MCF 10A (cell line): ENCODE measurements around the gene NTN1. TPM values are rescaled to one million over a fixed set of nuclear protein-coding genes. Genes with fewer than 3 reads are reported as not detected.
"Not testable (repeated sequence)": the region's sequence is repeated elsewhere in the genome, so short reads cannot be mapped to it uniquely, and the experiment has no call there.

ENCODE experiments used
- BruUV-seq: library from RNA; stranded (reverse); fragments of 400-500 nt; replicated peaks from 2 replicates; lab custom pipeline; 2021; lab: Mats Ljungman, UMichigan
- CTCF ChIA-PET: fragments of 300-600 bp; sonication (Branson Sonifier 250); formaldehyde crosslinking; extraction: SDS; loops from one replicate; lab custom pipeline; 2021; ENCODE audit warnings: antibody characterized with exemption, inconsistent platforms; lab: Yijun Ruan, JAX
- POLR2A ChIA-PET: fragments of 300-600, 350-650 bp; sonication (Branson Sonifier 250); formaldehyde crosslinking; extraction: SDS; loops from one replicate; lab custom pipeline; 2020; ENCODE audit warnings: antibody characterized with exemption, inconsistent platforms; lab: Yijun Ruan, JAX
- DNase-seq: peaks from one replicate; pipeline ENCODE4 v3.0.0-alpha.2; 2018; ENCODE audit not compliant: unreplicated experiment
- H3K27ac Mint-ChIP-seq: one replicate; pipeline ENCODE4 v1.8.0; 2022; ENCODE audit warnings: mild to moderate bottlenecking, low read depth, mixed read lengths; ENCODE audit not compliant: unreplicated experiment
- H3K27me3 Mint-ChIP-seq: one replicate; pipeline ENCODE4 v1.8.0; 2022; ENCODE audit warnings: mixed read lengths; ENCODE audit not compliant: insufficient read depth, unreplicated experiment
- H3K36me3 Mint-ChIP-seq: one replicate; pipeline ENCODE4 v1.8.0; 2022; ENCODE audit warnings: mild to moderate bottlenecking, moderate library complexity, mixed read lengths; ENCODE audit not compliant: insufficient read depth, unreplicated experiment
- H3K4me1 Mint-ChIP-seq: one replicate; pipeline ENCODE4 v1.8.0; 2022; ENCODE audit warnings: mixed read lengths; ENCODE audit not compliant: insufficient read depth, unreplicated experiment
- H3K4me3 Mint-ChIP-seq: one replicate; pipeline ENCODE4 v1.8.0; 2022; ENCODE audit warnings: mild to moderate bottlenecking, moderate library complexity, mixed read lengths; ENCODE audit not compliant: unreplicated experiment
- H3K9me3 Mint-ChIP-seq: one replicate; pipeline ENCODE4 v1.8.0; 2022; ENCODE audit warnings: mixed read lengths; ENCODE audit not compliant: unreplicated experiment
- CTCF ChIP-seq: fragments of 200-600 bp; IDR thresholded peaks from one replicate; pipeline ENCODE4 v1.8.0; 2022; ENCODE audit warnings: antibody characterized with exemption, mild to moderate bottlenecking; ENCODE audit not compliant: unreplicated experiment
- intact Hi-C: fragments of 100-400 bp; cut with micrococcal nuclease; formaldehyde crosslinking; loops from 2 replicates; pipeline ENCODE4 v1.14.1; 2022
- total RNA-seq: library from RNA; stranded (reverse); gene quantifications from 2 replicates; pipeline ENCODE4 v1.2.3, GENCODE V29; 2022

The NTN1 gene
- total RNA-seq, 1 experiment from 2014 or later = 0.23 TPM

- no TSS peak for BruUV-seq
- no peak for TF ChIP-seq CTCF
- ChIA-PET CTCF (no interaction called here), POLR2A (no interaction called here)
- H3K27me3 Mint-ChIP-seq = peaks cover 11% of the 10 kb centered on the region
- H3K36me3 Mint-ChIP-seq = no peaks in the 10 kb centered on the region
- intact Hi-C loops = no loop called here
- no peak for DNase-seq
- no peaks in the 10 kb centered on the region for H3K9me3 Mint-ChIP-seq
- no peaks in the 10 kb centered on the region for H3K4me1 Mint-ChIP-seq
- H3K4me3 Mint-ChIP-seq = no peak overlapping the region
- H3K27ac Mint-ChIP-seq = no peak overlapping the region
These were observed 77.0 kb downstream of the NTN1 start for GRCh38 chr17:9098242-9098825.

GRCh38 chr17:9101356-9101755 is 80.0 kb downstream of the NTN1 start:
- H3K27me3 Mint-ChIP-seq = peaks cover 11% of the 10 kb centered on the region
- DNase-seq = no peak
- H3K4me1 Mint-ChIP-seq = no peaks in the 10 kb centered on the region
- no peak overlapping the region for H3K4me3 Mint-ChIP-seq
- CTCF ChIA-PET = no interaction called here
- no peak for TF ChIP-seq CTCF
- no peaks in the 10 kb centered on the region for H3K9me3 Mint-ChIP-seq
- intact Hi-C loops = no loop called here
- no peak overlapping the region for H3K27ac Mint-ChIP-seq
- POLR2A ChIA-PET = no interaction called here
- no TSS peak for BruUV-seq
- H3K36me3 Mint-ChIP-seq = no peaks in the 10 kb centered on the region

GRCh38 chr17:9103193-9103592 is 81.9 kb downstream of the NTN1 start:
- H3K4me3 Mint-ChIP-seq, DNase-seq, H3K27me3 Mint-ChIP-seq, H3K36me3 Mint-ChIP-seq, BruUV-seq, intact Hi-C loops, CTCF ChIA-PET, H3K9me3 Mint-ChIP-seq, H3K27ac Mint-ChIP-seq, POLR2A ChIA-PET, H3K4me1 Mint-ChIP-seq: not testable (repeated sequence)

- DNase-seq = no peak
- ChIA-PET CTCF (no interaction called here), POLR2A (no interaction called here)
- Mint-ChIP-seq H3K36me3 (no peaks in the 10 kb centered on the region), H3K27ac (no peak overlapping the region), H3K4me1 (no peaks in the 10 kb centered on the region), H3K9me3 (no peaks in the 10 kb centered on the region), H3K27me3 (no peaks in the 10 kb centered on the region), H3K4me3 (no peak overlapping the region)
- no TSS peak for BruUV-seq
- intact Hi-C loops = no loop called here
- no peak for TF ChIP-seq CTCF
These were observed 83.2 kb downstream of the NTN1 start for GRCh38 chr17:9104370-9105041.
